Measurements from ENCODE around the gene CUL7.

DNA sequence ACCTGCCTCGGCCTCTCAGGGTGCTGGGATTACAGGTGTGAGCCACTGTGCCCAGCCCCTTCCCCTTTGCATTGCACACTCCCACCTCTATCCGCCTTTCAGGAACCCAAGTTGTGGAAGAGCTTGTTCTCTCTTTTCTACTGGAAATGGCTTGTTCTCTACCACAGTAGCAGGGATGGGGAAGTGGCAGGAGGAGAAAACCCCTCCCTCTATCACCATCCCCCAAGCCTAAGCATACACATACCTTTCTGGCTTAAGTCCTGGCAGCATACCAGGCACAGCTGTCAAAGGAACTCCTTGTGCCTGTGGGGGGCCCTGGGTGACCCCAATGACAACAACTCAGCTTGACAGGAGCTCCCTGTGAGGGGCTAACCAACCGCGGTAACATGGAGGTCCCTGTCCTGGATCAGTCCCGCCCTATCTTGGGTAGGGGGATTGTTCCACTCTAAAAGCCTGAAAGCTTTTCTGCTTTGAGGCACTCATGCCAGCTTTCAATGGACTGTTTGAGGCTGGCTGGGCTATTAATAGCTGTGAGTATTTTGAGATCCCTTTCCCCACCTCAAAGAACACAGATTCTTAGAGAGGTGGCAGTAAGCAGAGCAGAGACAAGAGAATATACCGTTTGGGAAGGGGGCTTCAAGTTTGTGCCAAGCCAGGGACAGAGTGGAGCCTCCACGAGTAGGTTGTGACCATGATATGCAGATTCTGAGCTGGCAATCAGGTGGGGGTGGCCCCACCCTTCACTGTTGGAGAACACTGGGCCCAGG, 37.3 kb downstream of the CUL7 start:
- TF ChIP-seq, protein P1, sequence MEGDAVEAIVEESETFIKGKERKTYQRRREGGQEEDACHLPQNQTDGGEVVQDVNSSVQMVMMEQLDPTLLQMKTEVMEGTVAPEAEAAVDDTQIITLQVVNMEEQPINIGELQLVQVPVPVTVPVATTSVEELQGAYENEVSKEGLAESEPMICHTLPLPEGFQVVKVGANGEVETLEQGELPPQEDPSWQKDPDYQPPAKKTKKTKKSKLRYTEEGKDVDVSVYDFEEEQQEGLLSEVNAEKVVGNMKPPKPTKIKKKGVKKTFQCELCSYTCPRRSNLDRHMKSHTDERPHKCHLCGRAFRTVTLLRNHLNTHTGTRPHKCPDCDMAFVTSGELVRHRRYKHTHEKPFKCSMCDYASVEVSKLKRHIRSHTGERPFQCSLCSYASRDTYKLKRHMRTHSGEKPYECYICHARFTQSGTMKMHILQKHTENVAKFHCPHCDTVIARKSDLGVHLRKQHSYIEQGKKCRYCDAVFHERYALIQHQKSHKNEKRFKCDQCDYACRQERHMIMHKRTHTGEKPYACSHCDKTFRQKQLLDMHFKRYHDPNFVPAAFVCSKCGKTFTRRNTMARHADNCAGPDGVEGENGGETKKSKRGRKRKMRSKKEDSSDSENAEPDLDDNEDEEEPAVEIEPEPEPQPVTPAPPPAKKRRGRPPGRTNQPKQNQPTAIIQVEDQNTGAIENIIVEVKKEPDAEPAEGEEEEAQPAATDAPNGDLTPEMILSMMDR (conservative IDR thresholded peaks at IDR 0.05; ENCODE audit: low read length), result no peak
- no peak for TF ChIP-seq EZH2phosphoT487 (IDR thresholded peaks at IDR 0.05; ENCODE audit: borderline replicate concordance)
